Transverse colon (tissue), 4 donors: ENCODE data around the gene INSYN2B. TPM values are rescaled to one million over a fixed set of nuclear protein-coding genes. Genes with fewer than 3 reads are reported as not detected.
"Not testable (repeated sequence)": the region's sequence is repeated elsewhere in the genome, so short reads cannot be mapped to it uniquely, and the experiment has no call there.

Experiments used
- DNase-seq: peaks from one replicate; pipeline ENCODE4 v3.0.0-alpha.2; 2019
- H3K27ac ChIP-seq, 4 donors: fragments of 200-600 bp; sonication (generic); 2 replicates each; pipeline ENCODE4 v1.5.1; 2016 to 2018; ENCODE audit warnings: inconsistent platforms in 4 of 4
- H3K27me3 ChIP-seq: fragments of 200-600 bp; sonication (generic); 2 replicates; pipeline ENCODE4 v1.5.1; 2017; ENCODE audit warnings: inconsistent platforms
- H3K36me3 ChIP-seq, 4 donors: fragments of 200-600 bp; sonication (generic); 2 replicates each; pipeline ENCODE4 v1.5.1; 2017 to 2019; ENCODE audit warnings: inconsistent platforms in 4 of 4
- H3K4me1 ChIP-seq, 4 donors: fragments of 200-600 bp; sonication (generic); 2 replicates each; pipeline ENCODE4 v1.5.1; 2017 to 2020; ENCODE audit warnings: inconsistent platforms in 4 of 4
- H3K4me3 ChIP-seq, 4 donors: fragments of 200-600 bp; sonication (generic); 1 replicate in 1 of 4; 2 replicates in 3 of 4; pipeline versions ENCODE4 v1.5.1 to v1.6.1; 2017 to 2019; ENCODE audit warnings: inconsistent platforms in 4 of 4
- H3K9me3 ChIP-seq, 2 donors: fragments of 200-600 bp; sonication (generic); 2 replicates each; pipeline ENCODE4 v1.5.1; 2017 to 2019; ENCODE audit warnings: inconsistent platforms in 2 of 2
- CTCF ChIP-seq, 5 experiments: fragments of 200-600 bp in 3 of 5; fragments of 450-650 bp in 2 of 5; sonication (generic) in 3 of 5; IDR thresholded peaks; 1 replicate in 2 of 5; 2 replicates in 3 of 5; pipeline ENCODE4 v1.5.1; 2016 to 2017; ENCODE audit warnings: antibody characterized with exemption in 5 of 5, inconsistent platforms in 3 of 5, mild to moderate bottlenecking in 2 of 5, moderate library complexity in 1 of 5
- EP300 ChIP-seq: sonication (generic); formaldehyde crosslinking; IDR thresholded peaks from one replicate; pipeline ENCODE4 v1.6.1; 2017; ENCODE audit warnings: antibody characterized with exemption, low read depth
- POLR2A ChIP-seq: fragments of 450-650 bp; IDR thresholded peaks from one replicate; pipeline ENCODE4 v1.6.1; 2016; ENCODE audit warnings: antibody characterized with exemption, mild to moderate bottlenecking, moderate library complexity
- POLR2AphosphoS5 ChIP-seq, 3 donors: sonication (generic); formaldehyde crosslinking; IDR thresholded peaks; one replicate each; pipeline ENCODE4 v1.6.1; 2016; ENCODE audit warnings: antibody characterized with exemption in 3 of 3
- WGBS, 2 donors: methylation state at CpG; one replicate each; pipeline ENCODE4 v1.1.5; 2018; ENCODE audit warnings: low coverage in 1 of 2; 5-methylcytosine and 5-hydroxymethylcytosine counted together
- in situ Hi-C, 4 donors: fragments of 200-750 bp; cut with MboI; loops; one replicate each; pipeline versions ENCODE4 v1.15.0 to v1.15.1; 2017; ENCODE audit warnings: low sequenced_read_pairs in 3 of 4, low pct_ligation_motif_present in 1 of 4, low pct_unique_long_range_greater_than_20kb in 1 of 4
- intact Hi-C: fragments of 100-400 bp; cut with DNase I; formaldehyde crosslinking; loops from one replicate; pipeline ENCODE4 v1.15.1; 2023; ENCODE audit warnings: low total_unique reads
- total RNA-seq, 4 donors: library from RNA; depleted of rRNA; stranded (reverse); fragments of >200 nt; gene quantifications; one replicate each; pipeline ENCODE4 v1.1.0, GENCODE V29; 2016

The INSYN2B gene
- total RNA-seq, 4 donors from 2014 or later: not detected

DNA sequence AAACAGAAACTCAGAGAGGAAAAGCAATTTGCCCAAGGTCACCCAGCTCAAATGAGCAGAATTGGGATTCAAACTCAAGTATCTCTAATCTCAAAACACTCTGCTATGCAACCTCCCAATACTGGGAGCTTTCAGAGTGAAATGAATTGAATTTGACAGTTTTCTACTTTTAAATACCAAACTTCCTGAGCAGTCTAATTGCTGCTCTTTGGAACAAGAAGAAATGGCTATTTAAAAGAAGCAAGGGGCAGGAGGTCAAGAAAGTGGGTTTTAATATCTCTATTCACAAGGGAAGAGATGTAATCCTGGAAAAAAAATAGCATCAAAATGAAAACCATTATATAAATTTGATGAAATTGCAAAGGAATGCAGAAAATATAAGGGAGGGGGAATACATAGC is 142.6 kb downstream of the INSYN2B start:
- H3K4me3 ChIP-seq: no peak overlapping the region
- H3K9me3 ChIP-seq: no peaks in the 10 kb centered on the region
- H3K27ac ChIP-seq: no peak overlapping the region
- no peaks in the 10 kb centered on the region for H3K4me1 ChIP-seq
- H3K27me3 ChIP-seq: no peaks in the 10 kb centered on the region
- H3K36me3 ChIP-seq: no peaks in the 10 kb centered on the region
- DNase-seq: no peak
- in situ Hi-C loops: no loop called here
- intact Hi-C loops: no loop called here
- TF ChIP-seq CTCF (IDR thresholded peaks at IDR 0.05): no peak
- TF ChIP-seq EP300: no peak
- TF ChIP-seq POLR2A: no peak
- no peak for TF ChIP-seq POLR2AphosphoS5 (IDR thresholded peaks at IDR 0.05)

- Histone ChIP-seq H3K4me1 (no peaks in the 10 kb centered on the region), H3K36me3 (no peaks in the 10 kb centered on the region), H3K27ac (no peak overlapping the region), H3K4me3 (no peak overlapping the region), H3K27me3 (no peaks in the 10 kb centered on the region), H3K9me3 (no peaks in the 10 kb centered on the region)
- 44% methylated on average over 3 of the region's 3 CpGs; no CpG with 5 or more reads in 1 of the 2 donors for WGBS, 2 donors
- in situ Hi-C loops: no loop called here
- DNase-seq: no peak
- no peak for TF ChIP-seq CTCF (IDR thresholded peaks at IDR 0.05)
- TF ChIP-seq POLR2AphosphoS5 (IDR thresholded peaks at IDR 0.05): no peak
- TF ChIP-seq POLR2A: no peak
- TF ChIP-seq EP300: no peak
- intact Hi-C loops: no loop called here
These were observed 143.3 kb downstream of the INSYN2B start for GRCh38 chr5:169836835-169837536.

GRCh38 chr5:169834540-169834939 is 145.8 kb downstream of the INSYN2B start:
- H3K4me1 ChIP-seq, DNase-seq, H3K9me3 ChIP-seq, H3K4me3 ChIP-seq, H3K27me3 ChIP-seq, in situ Hi-C loops, H3K36me3 ChIP-seq, H3K27ac ChIP-seq, intact Hi-C loops: not testable (repeated sequence)
- WGBS, 2 donors: 67 to 75% methylated on average over 1 of the region's 1 CpG

DNA sequence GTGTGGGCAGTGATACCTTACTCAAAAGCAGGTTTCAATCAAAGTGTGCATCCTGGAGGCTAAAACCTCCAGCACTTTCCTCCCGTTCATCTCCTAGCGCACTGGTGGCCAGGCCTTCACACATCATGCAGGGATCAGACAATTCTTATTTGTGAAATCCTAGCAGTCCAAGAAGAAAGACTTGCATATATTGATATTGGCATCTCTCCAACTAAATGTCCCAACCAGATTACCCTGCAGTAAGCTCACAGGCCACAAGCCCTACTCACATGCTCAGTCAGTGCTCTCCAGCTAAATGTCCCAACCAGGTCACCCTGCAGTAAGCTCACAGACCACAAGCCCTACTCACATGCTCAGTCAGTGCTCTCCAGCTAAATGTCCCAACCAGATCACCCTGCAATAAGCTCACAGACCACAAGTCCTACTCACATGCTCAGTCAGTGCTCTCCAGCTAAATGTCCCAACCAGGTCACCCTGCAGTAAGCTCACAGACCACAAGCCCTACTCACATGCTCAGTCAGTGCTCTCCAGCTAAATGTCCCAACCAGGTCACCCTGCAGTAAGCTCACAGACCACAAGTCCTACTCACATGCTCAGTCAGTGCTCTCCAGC is 146.5 kb downstream of the INSYN2B start:
- intact Hi-C loops, in situ Hi-C loops, H3K4me3 ChIP-seq, H3K27ac ChIP-seq, DNase-seq, H3K36me3 ChIP-seq, H3K9me3 ChIP-seq, H3K27me3 ChIP-seq, H3K4me1 ChIP-seq: not testable (repeated sequence)
- 80 to 89% methylated on average over 2 of the region's 2 CpGs for WGBS, 2 donors

GRCh38 chr5:169832845-169833244 is 147.4 kb downstream of the INSYN2B start:
- Histone ChIP-seq H3K4me3 (no peak overlapping the region), H3K4me1 (no peaks in the 10 kb centered on the region), H3K27ac (no peak overlapping the region), H3K27me3 (no peaks in the 10 kb centered on the region), H3K36me3 (no peaks in the 10 kb centered on the region), H3K9me3 (no peaks in the 10 kb centered on the region)
- TF ChIP-seq POLR2A (no peak), POLR2AphosphoS5 (IDR thresholded peaks at IDR 0.05) (no peak), CTCF (IDR thresholded peaks at IDR 0.05) (no peak), EP300 (no peak)
- in situ Hi-C loops: no loop called here
- intact Hi-C loops: no loop called here
- DNase-seq: no peak
